Upper lobe of left lung (tissue), 6 donors: ENCODE data around the gene SIX4. TPM values are rescaled to one million over a fixed set of nuclear protein-coding genes. Genes with fewer than 3 reads are reported as not detected.
A peak's percentile ranks its signal among the peaks of the same experiment; 100 is the strongest.

Experiments
- ATAC-seq, 2 donors: fragments of 200-7000 bp; cut with Tn5 transposase; one replicate each; pipeline ENCODE4 v1.9.1; 2022; ENCODE audit warnings: mild to moderate bottlenecking in 2 of 2, moderate library complexity in 2 of 2; ENCODE audit not compliant: low FRiP score in 2 of 2
- DNase-seq, 2 donors: peaks; one replicate each; pipeline ENCODE4 v3.0.0-alpha.2; 2019 to 2020
- H3K27ac ChIP-seq, 4 donors: fragments of 200-600 bp; sonication (generic); one replicate each; pipeline ENCODE4 v1.5.1; 2016 to 2019
- H3K27me3 ChIP-seq, 4 donors: fragments of 200-600 bp; sonication (generic); one replicate each; pipeline ENCODE4 v1.5.1; 2017 to 2019
- H3K36me3 ChIP-seq, 4 donors: fragments of 200-600 bp; sonication (generic); one replicate each; pipeline ENCODE4 v1.5.1; 2016 to 2019
- H3K4me1 ChIP-seq, 4 donors: fragments of 200-600 bp; sonication (generic); one replicate each; pipeline ENCODE4 v1.5.1; 2018 to 2019
- H3K4me3 ChIP-seq, 4 donors: fragments of 200-600 bp; sonication (generic); one replicate each; pipeline ENCODE4 v1.5.1; 2017 to 2019; ENCODE audit warnings: mild to moderate bottlenecking in 2 of 4, moderate library complexity in 1 of 4
- H3K9me3 ChIP-seq, 4 donors: fragments of 200-600 bp; sonication (generic); one replicate each; pipeline ENCODE4 v1.5.1; 2018 to 2019
- CTCF ChIP-seq, 6 experiments: fragments of 450-650 bp in 4 of 6; fragments of 200-600 bp in 2 of 6; sonication (generic) in 2 of 6; IDR thresholded peaks; one replicate each; pipeline ENCODE4 v1.5.1; 2016 to 2019; ENCODE audit warnings: antibody characterized with exemption in 6 of 6
- EP300 ChIP-seq, 4 donors: sonication (generic); formaldehyde crosslinking; IDR thresholded peaks; one replicate each; pipeline ENCODE4 v1.5.1; 2017; ENCODE audit warnings: antibody characterized with exemption in 4 of 4, control low read depth in 2 of 4
- POLR2A ChIP-seq, 4 donors: fragments of 450-650 bp; IDR thresholded peaks; one replicate each; pipeline ENCODE4 v1.5.1; 2016 to 2017; ENCODE audit warnings: antibody characterized with exemption in 4 of 4, mild to moderate bottlenecking in 2 of 4
- POLR2AphosphoS5 ChIP-seq, 2 donors: sonication (generic); formaldehyde crosslinking; IDR thresholded peaks; one replicate each; pipeline ENCODE4 v1.5.1; 2017; ENCODE audit warnings: antibody characterized with exemption in 2 of 2
- WGBS, 2 donors: methylation state at CpG; one replicate each; pipeline ENCODE4 v1.1.5; 2017 to 2018; 5-methylcytosine and 5-hydroxymethylcytosine counted together
- total RNA-seq, 6 donors: library from RNA; depleted of rRNA in 4 of 6; stranded (reverse); fragments of >200 nt in 4 of 6; gene quantifications; one replicate each; pipeline versions ENCODE4 v1.1.0 to v1.2.1, GENCODE V29; 2016 to 2021
- donor health status: DM: no; HTN: no; CAD: no; lungs with moderate emphysema.
- donor health status: DM: no; HTN: yes; CAD: no; lungs with severe emphysema.

The SIX4 gene
- 1 to 10 TPM in 5 of 6 donors, under 1 TPM in 1; 0.55 to 8.3 (median 1.8) TPM for total RNA-seq

GRCh38 chr14:60723907-60724618 lies at the start of gene SIX4:
SIX4 (minus strand) TSS chr14:60724351; CDS start chr14:60724074, 277 bp downstream.
- DNase-seq, result peak; percentile 82 to 90
- Histone ChIP-seq H3K9me3 (no peaks in the 10 kb centered on the region), H3K27me3 (peaks cover 0 to 31% (median 13%) of the 10 kb centered on the region in 4 donors), H3K4me3 (peak within 1 kb of the TSS; percentile 58 to 70 (median 62)), H3K36me3 (no peaks in the 10 kb centered on the region), H3K4me1 (peaks cover 20 to 34% (median 32%) of the 10 kb centered on the region in 4 donors), H3K27ac (peak within 1 kb of the TSS in 3 of 4 donors; percentile 19 to 74 (median 43))
- ATAC-seq, result peak; percentile 83 to 88
- peak in 1 of 2 donors; percentile 43 for TF ChIP-seq POLR2AphosphoS5 (IDR thresholded peaks at IDR 0.05)
- TF ChIP-seq EP300 (IDR thresholded peaks at IDR 0.05), result no peak
- TF ChIP-seq POLR2A (IDR thresholded peaks at IDR 0.05), result peak in 2 of 4 donors; percentile 42 to 60
- WGBS, 2 donors, result 4% methylated on average over 35 to 36 of the region's 36 CpGs

- Histone ChIP-seq H3K36me3 (no peaks in the 10 kb centered on the region), H3K4me3 (no peak overlapping the region), H3K4me1 (no peaks in the 10 kb centered on the region), H3K27ac (no peak overlapping the region), H3K9me3 (no peaks in the 10 kb centered on the region), H3K27me3 (no peaks in the 10 kb centered on the region)
- ATAC-seq (no peak), DNase-seq (no peak)
- TF ChIP-seq POLR2AphosphoS5 (IDR thresholded peaks at IDR 0.05) (no peak), CTCF (IDR thresholded peaks at IDR 0.05) (no peak), EP300 (IDR thresholded peaks at IDR 0.05) (no peak), POLR2A (IDR thresholded peaks at IDR 0.05) (no peak)
These were observed 49.4 kb upstream of the SIX4 start for GRCh38 chr14:60773558-60773957.

GRCh38 chr14:60771117-60771516 lies 47.0 kb upstream of the SIX4 start:
- 41 to 45% methylated on average over 2 of the region's 2 CpGs for WGBS, 2 donors
- H3K27ac ChIP-seq, result no peak overlapping the region

GRCh38 chr14:60768602-60769001 lies 44.5 kb upstream of the SIX4 start:
- WGBS, 2 donors, result 89 to 96% methylated on average over 2 of the region's 2 CpGs
- no peak overlapping the region for H3K4me3 ChIP-seq

More at GRCh38 chr14:60771117-60771516, 47.0 kb upstream of the SIX4 start:
- Histone ChIP-seq H3K27me3 (no peaks in the 10 kb centered on the region), H3K9me3 (no peaks in the 10 kb centered on the region), H3K4me3 (no peak overlapping the region), H3K4me1 (no peaks in the 10 kb centered on the region), H3K36me3 (no peaks in the 10 kb centered on the region)
- no peak for ATAC-seq
- DNase-seq, result no peak
- TF ChIP-seq CTCF (IDR thresholded peaks at IDR 0.05) (no peak), POLR2A (IDR thresholded peaks at IDR 0.05) (no peak), POLR2AphosphoS5 (IDR thresholded peaks at IDR 0.05) (no peak), EP300 (IDR thresholded peaks at IDR 0.05) (no peak)

GRCh38 chr14:60760644-60761364 lies 36.7 kb upstream of the SIX4 start:
- DNase-seq (no peak), ATAC-seq (no peak)
- Histone ChIP-seq H3K27ac (no peak overlapping the region), H3K9me3 (no peaks in the 10 kb centered on the region), H3K4me1 (peaks cover 0 to 3% (median 0%) of the 10 kb centered on the region in 4 donors), H3K36me3 (no peaks in the 10 kb centered on the region), H3K4me3 (no peak overlapping the region), H3K27me3 (no peaks in the 10 kb centered on the region)
- TF ChIP-seq EP300 (IDR thresholded peaks at IDR 0.05) (no peak), POLR2AphosphoS5 (IDR thresholded peaks at IDR 0.05) (no peak), POLR2A (IDR thresholded peaks at IDR 0.05) (no peak), CTCF (IDR thresholded peaks at IDR 0.05) (no peak)
- WGBS, 2 donors, result 77 to 83% methylated on average over 3 of the region's 3 CpGs

More at GRCh38 chr14:60768602-60769001, 44.5 kb upstream of the SIX4 start:
- no peaks in the 10 kb centered on the region for H3K27me3 ChIP-seq
- H3K4me1 ChIP-seq, result no peaks in the 10 kb centered on the region
- no peaks in the 10 kb centered on the region for H3K9me3 ChIP-seq
- no peak for DNase-seq
- no peak for TF ChIP-seq EP300 (IDR thresholded peaks at IDR 0.05)
- H3K27ac ChIP-seq, result no peak overlapping the region
- ATAC-seq, result no peak
- H3K36me3 ChIP-seq, result no peaks in the 10 kb centered on the region
